LNCaP clone FGC (cell line): Measurements from ENCODE around the gene NSD1.

Source experiments
- DNase-seq: peaks from one replicate; pipeline ENCODE4 v3.0.0-alpha.2; 2011; ENCODE audit warnings: low read depth
- H3K4me3 ChIP-seq: 2 replicates; pipeline ENCODE4 v1.5.1; 2011; ENCODE audit warnings: mild to moderate bottlenecking, low read depth, low read length, control low read depth
- CTCF ChIP-seq: IDR thresholded peaks from 2 replicates; pipeline ENCODE4 v1.5.1; 2012; ENCODE audit warnings: mild to moderate bottlenecking; ENCODE audit not compliant: control insufficient read depth, insufficient read depth; ENCODE audit errors: extremely low read depth

NSD1 gene

GRCh38 chr5:177194268-177194667 is 60.7 kb downstream of the NSD1 start:
- TF ChIP-seq CTCF = no peak
- no peak for DNase-seq
- H3K4me3 ChIP-seq = no peak overlapping the region

- DNase-seq = no peak
- no peak overlapping the region for H3K4me3 ChIP-seq
- TF ChIP-seq CTCF = no peak
Measured at GRCh38 chr5:177195307-177195952, 61.9 kb downstream of the NSD1 start.

- no peak for TF ChIP-seq CTCF
- DNase-seq = no peak
Measured at GRCh38 chr5:177198738-177199137, 65.2 kb downstream of the NSD1 start.

GRCh38 chr5:177204281-177204680 is 70.7 kb downstream of the NSD1 start:
- no peak for DNase-seq
- TF ChIP-seq CTCF = no peak
- H3K4me3 ChIP-seq = no peak overlapping the region

More at GRCh38 chr5:177198738-177199137, 65.2 kb downstream of the NSD1 start:
- no peak overlapping the region for H3K4me3 ChIP-seq

- no peak overlapping the region for H3K4me3 ChIP-seq
- no peak for DNase-seq
- no peak for TF ChIP-seq CTCF
Measured at GRCh38 chr5:177209610-177210009, 76.0 kb downstream of the NSD1 start.

- no peak for DNase-seq
- no peak overlapping the region for H3K4me3 ChIP-seq
- no peak for TF ChIP-seq CTCF
Measured at GRCh38 chr5:177212242-177212641, 78.7 kb downstream of the NSD1 start.

GRCh38 chr5:177220576-177220975 is 87.0 kb downstream of the NSD1 start:
- no peak overlapping the region for H3K4me3 ChIP-seq
- DNase-seq = no peak
- TF ChIP-seq CTCF = no peak
